Lower leg skin (tissue), 4 donors: ENCODE data around the gene PDCD1. TPM values are rescaled to one million over a fixed set of nuclear protein-coding genes. Genes with fewer than 3 reads are reported as not detected.

Experiments
- DNase-seq, 2 donors: peaks; one replicate each; pipeline ENCODE4 v3.0.0-alpha.2; 2019; ENCODE audit warnings: low spot score in 2 of 2
- H3K4me3 ChIP-seq: fragments of 200-600 bp; sonication (generic); 2 replicates; pipeline ENCODE4 v1.5.1; 2017; ENCODE audit warnings: mild to moderate bottlenecking, low read depth; ENCODE audit not compliant: poor library complexity, severe bottlenecking
- POLR2A ChIP-seq, 2 donors: fragments of 450-650 bp; IDR thresholded peaks; one replicate each; pipeline ENCODE4 v1.6.1; 2016 to 2017; ENCODE audit warnings: antibody characterized with exemption in 2 of 2, mild to moderate bottlenecking in 1 of 2, moderate library complexity in 1 of 2
- WGBS, 2 donors: methylation state at CpG; one replicate each; pipeline ENCODE4 v1.1.5; 2018; 5-methylcytosine and 5-hydroxymethylcytosine counted together
- intact Hi-C: fragments of 100-400 bp; cut with DNase I; formaldehyde crosslinking; loops from one replicate; pipeline ENCODE4 v1.15.0; 2023; ENCODE audit warnings: low total_unique reads
- total RNA-seq, 4 donors: library from RNA; depleted of rRNA; stranded (reverse); fragments of >200 nt; gene quantifications; one replicate each; pipeline ENCODE4 v1.1.0, GENCODE V29; 2016
- TF ChIP-seq, protein P1 (sequence below), 3 donors: fragments of 450-650 bp; IDR thresholded peaks; one replicate each; pipeline ENCODE4 v1.5.1; 2016; ENCODE audit warnings: antibody characterized with exemption in 3 of 3, mild to moderate bottlenecking in 3 of 3, moderate library complexity in 2 of 3

The PDCD1 gene
- total RNA-seq, 4 donors from 2014 or later: 0.42 to 1.3 (median 0.86) TPM; not detected in 1

DNA sequence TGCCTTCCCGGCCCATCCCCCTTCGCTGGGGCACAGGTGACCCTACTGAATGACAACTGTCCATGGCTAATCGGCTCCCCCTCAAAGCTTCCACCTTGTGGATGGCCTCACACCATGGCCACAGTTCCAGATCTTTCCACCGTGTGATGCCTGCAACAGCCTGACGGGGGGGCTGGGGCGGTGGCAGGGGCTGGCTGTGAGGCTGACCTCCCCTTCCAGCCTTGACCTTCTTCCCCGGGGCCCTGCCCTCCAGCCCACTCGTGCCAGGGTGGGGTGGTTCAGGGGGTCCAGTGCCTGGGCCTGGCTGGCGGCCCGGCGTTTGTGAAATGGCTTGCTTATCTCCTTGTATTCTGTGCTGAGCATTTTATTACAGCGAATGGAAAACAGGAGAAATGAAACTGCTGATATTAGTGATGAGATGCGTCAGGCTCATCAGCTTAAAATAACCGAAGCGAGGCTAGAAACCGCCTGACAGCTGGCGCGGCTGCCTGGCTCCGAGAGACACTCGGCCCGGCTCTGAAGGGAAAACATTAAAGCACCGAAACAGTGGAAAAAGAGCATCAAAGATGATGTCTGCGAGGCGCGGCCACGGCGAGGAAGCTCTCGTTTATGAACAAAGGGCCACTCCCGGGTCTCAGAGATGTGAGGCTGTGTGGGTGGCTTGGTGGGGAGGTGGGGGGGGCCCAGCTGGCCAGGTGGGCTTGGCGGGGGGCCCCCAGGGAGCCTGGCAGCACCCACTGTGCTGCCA is 916 bp upstream of the PDCD1 start:
- no peak overlapping the region for H3K4me3 ChIP-seq
- peak; percentile 63 to 92 for DNase-seq
- 11 to 17% methylated on average over 30 of the region's 30 CpGs for WGBS, 2 donors
- TF ChIP-seq, protein P1, sequence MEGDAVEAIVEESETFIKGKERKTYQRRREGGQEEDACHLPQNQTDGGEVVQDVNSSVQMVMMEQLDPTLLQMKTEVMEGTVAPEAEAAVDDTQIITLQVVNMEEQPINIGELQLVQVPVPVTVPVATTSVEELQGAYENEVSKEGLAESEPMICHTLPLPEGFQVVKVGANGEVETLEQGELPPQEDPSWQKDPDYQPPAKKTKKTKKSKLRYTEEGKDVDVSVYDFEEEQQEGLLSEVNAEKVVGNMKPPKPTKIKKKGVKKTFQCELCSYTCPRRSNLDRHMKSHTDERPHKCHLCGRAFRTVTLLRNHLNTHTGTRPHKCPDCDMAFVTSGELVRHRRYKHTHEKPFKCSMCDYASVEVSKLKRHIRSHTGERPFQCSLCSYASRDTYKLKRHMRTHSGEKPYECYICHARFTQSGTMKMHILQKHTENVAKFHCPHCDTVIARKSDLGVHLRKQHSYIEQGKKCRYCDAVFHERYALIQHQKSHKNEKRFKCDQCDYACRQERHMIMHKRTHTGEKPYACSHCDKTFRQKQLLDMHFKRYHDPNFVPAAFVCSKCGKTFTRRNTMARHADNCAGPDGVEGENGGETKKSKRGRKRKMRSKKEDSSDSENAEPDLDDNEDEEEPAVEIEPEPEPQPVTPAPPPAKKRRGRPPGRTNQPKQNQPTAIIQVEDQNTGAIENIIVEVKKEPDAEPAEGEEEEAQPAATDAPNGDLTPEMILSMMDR (IDR thresholded peaks at IDR 0.05): no peak
- TF ChIP-seq POLR2A (IDR thresholded peaks at IDR 0.05): no peak
- intact Hi-C loops: no loop called here

DNA sequence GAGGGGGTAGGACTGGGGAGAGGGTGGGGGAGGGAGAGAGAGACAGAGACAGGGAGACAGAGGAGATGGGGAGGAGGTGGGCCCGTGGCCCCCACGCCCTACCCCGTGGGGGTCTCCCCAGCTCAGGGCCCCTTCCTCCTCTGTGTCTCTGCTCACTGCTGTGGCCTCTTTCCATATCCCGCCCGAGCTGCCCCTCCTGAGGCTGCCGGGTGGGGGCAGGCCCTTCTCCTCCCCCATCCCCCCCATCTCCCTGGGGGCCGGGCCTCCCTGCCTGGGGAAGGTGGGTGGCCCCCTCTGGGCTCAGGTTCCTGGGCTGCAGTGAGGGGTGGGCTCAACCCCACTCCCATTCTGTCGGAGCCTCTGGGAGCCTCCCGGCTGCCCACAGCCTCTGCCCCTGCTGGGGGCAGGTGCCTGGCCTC is 332 bp upstream of the PDCD1 start:
- H3K4me3 ChIP-seq: no peak overlapping the region

DNA sequence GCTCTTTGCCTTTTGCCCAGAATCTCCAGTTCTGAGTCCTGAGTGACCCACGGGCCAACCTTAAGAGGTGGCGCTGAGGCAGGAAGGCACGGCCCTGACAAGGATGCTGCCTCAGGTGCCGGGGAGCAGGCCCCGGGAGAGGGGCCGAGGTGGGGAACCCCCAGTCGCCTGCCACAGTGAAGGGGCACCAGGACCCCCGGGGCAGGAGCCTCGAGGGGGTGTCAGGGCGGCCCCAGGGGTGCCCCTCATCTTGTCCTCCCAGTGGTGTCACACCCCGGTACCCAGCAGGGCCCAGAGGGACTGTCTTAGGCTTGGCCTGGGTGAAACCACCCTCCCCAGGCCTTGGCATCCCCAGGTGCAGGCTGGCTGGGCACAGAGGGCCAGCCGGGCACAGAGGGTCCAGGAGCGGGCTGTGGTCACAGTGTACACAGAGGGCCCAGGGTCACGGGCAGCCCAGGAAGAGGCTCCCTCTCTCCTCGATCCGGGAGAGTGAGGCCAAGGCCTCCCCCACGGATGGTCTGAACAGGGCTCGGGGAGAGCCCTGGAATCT is 1.0 kb downstream of the PDCD1 start:
- TF ChIP-seq POLR2A (IDR thresholded peaks at IDR 0.05): no peak
- TF ChIP-seq, protein P1 (IDR thresholded peaks at IDR 0.05): no peak
- no peak overlapping the region for H3K4me3 ChIP-seq
- intact Hi-C loops: no loop called here
- 86 to 89% methylated on average over 16 to 17 of the region's 18 CpGs for WGBS, 2 donors
- DNase-seq: no peak

More for the DNA sequence above, 332 bp upstream of the PDCD1 start:
- TF ChIP-seq, protein P1 (IDR thresholded peaks at IDR 0.05): no peak
- TF ChIP-seq POLR2A (IDR thresholded peaks at IDR 0.05): no peak
- intact Hi-C loops: no loop called here
- no peak for DNase-seq
- WGBS, 2 donors: 30 to 38% methylated on average over 8 to 9 of the region's 9 CpGs

DNA sequence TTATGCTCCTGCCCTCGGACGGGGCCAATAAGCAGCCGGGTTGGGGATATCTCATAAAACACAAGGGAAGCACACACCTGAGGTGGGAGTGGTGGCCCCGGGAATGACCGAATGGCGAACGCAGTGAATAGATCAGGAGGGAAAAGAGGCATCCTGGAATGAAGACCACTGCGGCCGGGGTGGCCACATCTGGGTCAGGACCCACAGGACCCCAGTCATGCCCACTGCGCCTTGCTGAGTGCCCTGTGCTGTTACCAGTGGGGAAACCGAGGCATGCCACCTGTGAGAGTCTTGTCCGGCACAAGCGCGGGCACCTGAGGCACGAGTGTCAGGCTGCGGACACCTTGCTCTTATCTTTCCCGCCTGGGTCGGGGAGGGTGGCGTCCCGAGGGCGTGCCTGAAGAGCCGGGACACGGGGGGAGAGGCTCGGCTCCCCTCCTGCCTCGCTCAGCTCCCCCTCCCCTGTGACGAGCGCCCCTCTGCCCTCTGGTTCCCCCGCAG is 1.6 kb downstream of the PDCD1 start:
- WGBS, 2 donors: 87 to 90% methylated on average over 27 to 28 of the region's 28 CpGs
- TF ChIP-seq POLR2A (IDR thresholded peaks at IDR 0.05): no peak
- TF ChIP-seq, protein P1 (IDR thresholded peaks at IDR 0.05): no peak
- no peak for DNase-seq
- intact Hi-C loops: no loop called here
- no peak overlapping the region for H3K4me3 ChIP-seq

DNA sequence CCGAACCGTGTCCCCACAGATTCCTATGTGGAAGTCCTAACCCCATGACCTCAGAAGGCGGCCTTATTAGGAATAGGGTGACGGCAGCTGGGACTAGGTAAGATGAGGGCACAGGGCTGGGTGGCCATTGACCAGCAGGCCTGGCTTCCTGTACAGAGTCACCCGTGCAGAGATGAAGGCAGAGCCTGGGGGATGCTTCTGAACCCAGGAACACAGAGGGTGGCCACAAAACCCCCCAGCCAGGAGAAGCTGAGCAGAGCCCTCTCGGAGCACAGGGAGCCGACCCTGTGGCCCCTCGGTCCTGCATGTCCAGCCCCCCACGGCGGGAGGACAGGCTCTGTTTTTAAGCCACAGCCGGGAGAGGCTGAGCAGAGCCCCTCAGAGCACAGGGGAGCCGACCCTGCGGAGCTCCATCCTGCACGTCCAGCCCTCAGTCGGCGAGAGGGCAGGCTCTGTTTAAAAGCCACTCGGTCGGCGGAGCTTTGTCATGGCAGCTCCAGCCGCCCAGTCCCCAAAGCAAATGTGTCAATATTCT is 2.7 kb downstream of the PDCD1 start:
- intact Hi-C loops: no loop called here
- DNase-seq: no peak
- TF ChIP-seq, protein P1 (IDR thresholded peaks at IDR 0.05): no peak
- TF ChIP-seq POLR2A (IDR thresholded peaks at IDR 0.05): no peak
- no peak overlapping the region for H3K4me3 ChIP-seq
- WGBS, 2 donors: 77 to 83% methylated on average over 16 to 20 of the region's 20 CpGs
